ENCODE results near the gene FLNB.

FLNB gene

GRCh38 chr3:58058361-58059263, 50.4 kb downstream of the FLNB start:
- no peak for DNase-seq

GRCh38 chr3:58059349-58060321, 51.4 kb downstream of the FLNB start:
- DNase-seq, result no peak

- DNase-seq, result no peak
These were observed 54.2 kb downstream of the FLNB start for GRCh38 chr3:58062472-58062871.

DNA sequence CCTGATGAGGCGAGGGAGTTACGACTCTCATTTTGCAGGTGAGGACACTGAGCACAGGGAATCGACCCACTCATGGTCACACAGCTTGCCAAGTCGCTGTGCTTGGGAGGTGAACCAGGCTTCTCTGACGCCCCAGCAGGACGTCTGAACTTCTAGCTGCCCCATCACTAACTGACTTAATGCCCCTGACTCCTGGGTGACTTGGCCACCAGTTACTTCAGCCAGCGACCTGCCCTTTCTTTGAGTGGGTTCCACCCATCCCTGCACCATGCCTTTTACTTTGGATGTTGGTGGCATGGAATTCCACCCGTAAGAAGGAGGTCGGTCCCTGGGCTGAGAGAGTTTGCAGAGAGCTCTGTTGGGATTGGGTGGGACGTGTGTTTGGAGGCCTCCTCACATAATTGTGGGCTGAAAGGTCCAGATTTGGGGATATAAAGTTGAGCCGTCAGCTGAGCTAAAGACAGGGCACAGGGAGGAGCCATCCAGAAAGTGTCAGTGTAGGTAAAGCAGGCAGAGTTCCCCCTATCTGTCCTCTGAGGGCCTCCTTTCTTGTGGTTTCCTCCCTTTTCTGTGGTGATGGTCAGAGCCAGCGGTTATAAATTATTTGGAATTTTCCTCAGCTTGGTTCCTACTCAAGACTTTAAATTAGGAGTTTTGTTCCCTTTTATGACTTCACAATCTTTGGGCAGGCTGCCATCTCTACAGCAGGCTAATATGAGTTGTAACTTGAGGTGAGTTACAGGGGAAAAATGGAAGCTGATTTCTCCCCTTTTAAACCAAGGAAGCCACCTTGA, 55.0 kb downstream of the FLNB start:
- no peak for DNase-seq

DNA sequence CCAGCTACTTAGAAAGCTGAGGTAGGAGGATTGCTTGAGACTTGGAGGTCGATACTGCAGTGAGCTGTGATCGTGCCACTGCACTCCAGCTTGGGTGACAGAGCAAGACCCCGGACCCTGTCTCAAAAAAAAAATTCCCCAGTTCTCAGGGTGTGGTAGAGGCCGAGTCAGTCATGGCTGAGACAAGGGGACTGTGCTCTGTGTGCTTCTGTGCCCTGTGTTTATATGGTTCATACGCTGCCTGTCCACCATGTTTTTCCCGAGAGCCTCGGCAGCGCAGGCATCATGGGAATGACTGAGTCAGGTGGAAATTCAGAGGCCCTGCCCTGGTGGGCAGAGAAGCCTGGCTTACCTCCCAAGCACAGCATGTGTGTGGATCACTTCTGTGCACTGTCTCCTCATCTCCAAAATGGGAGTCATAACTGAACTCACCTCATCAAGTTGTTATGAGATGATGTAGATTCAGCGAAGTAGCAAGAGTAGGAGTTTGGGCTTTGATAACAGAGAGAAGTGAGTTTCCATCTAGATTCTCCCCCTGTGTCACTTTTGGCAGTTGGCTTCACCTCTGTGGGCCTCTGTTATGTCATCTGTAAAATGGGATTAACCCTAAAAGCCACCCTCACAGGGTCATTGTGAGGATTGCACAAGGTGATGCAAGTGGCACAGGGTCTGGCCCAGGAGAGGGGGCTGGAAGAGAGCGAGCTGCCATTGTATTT, 56.9 kb downstream of the FLNB start:
- no peak for DNase-seq

DNA sequence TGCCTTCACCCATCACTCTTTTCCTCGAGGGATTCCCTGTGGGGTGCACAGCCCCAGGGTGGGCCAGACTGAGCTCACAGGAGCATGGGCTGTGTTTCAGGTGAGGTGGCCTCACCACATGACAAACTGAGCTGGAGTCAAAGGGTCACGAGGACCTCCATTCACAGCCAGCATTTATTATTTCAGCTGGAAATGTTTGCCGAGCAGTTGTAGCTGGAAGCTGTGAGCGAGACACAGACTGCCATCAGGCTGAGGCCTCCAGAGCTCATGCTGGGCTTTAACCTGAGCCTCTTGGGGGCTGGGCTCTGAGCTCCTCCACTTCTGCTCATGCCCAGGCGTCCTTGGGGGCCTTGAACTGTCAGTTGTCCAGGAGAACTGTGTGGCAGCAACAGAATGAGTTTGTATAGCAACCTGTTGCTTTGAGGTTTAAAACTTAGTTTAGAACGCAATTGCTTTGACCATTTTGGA, 57.5 kb downstream of the FLNB start:
- DNase-seq, result no peak

DNA sequence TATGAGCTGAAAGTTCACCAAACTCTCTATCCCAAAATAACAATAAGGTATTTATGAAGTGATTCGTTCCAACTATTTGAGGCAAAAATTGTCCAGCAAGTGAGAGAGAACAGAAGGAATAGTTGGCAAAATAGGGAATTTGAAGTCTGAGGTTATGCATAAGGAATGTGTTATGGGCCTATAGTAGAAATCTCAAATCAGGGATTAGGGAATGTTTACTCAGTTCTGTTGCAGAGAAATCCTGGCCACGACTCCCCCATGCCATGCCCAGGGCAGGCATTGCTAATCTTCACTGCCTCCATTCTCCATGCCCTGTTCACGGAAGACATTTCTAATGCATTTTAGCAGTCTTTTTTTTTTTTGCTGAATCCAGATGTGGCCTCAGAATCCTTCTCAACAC, 58.6 kb downstream of the FLNB start:
- DNase-seq, result no peak

DNA sequence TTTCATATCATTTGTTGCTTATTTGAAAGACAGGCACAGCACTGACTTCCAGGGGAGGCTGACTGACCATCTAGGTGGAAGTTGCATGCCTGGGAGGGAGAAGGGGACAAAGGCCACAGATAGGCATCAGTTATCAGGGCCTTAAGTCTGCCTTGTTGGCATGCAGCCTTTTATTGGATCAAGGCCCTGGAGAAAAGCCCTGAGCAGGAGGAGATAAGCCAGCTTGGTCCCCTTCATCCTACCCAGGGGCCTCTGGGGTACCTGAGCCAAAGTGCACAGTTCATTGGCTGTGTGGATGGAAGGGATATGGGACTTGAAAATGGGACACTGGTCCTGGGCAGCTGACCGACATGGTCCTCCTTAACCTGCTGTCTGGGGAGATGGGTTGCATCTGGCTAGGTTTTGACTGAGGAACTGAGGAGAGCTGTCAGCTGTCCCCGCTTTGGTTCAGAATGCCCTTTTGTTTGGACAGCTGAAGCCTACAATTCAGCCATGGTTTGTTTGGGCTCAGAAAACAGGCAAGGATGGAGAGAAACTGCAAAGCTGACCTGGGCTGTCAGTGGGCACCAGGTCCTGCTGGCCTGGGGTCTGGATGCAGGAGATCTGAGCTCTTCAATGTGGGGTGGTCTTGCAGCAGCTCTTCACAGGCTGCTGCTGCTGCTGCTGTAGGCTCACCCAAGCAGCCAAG, 60.0 kb downstream of the FLNB start:
- DNase-seq, result no peak

- DNase-seq, result no peak
These were observed 63.3 kb downstream of the FLNB start for GRCh38 chr3:58071480-58071971.

- DNase-seq, result no peak
These were observed 64.0 kb downstream of the FLNB start for GRCh38 chr3:58072052-58072762.

- DNase-seq, result no peak
These were observed 64.5 kb downstream of the FLNB start for GRCh38 chr3:58072763-58073130.

DNA sequence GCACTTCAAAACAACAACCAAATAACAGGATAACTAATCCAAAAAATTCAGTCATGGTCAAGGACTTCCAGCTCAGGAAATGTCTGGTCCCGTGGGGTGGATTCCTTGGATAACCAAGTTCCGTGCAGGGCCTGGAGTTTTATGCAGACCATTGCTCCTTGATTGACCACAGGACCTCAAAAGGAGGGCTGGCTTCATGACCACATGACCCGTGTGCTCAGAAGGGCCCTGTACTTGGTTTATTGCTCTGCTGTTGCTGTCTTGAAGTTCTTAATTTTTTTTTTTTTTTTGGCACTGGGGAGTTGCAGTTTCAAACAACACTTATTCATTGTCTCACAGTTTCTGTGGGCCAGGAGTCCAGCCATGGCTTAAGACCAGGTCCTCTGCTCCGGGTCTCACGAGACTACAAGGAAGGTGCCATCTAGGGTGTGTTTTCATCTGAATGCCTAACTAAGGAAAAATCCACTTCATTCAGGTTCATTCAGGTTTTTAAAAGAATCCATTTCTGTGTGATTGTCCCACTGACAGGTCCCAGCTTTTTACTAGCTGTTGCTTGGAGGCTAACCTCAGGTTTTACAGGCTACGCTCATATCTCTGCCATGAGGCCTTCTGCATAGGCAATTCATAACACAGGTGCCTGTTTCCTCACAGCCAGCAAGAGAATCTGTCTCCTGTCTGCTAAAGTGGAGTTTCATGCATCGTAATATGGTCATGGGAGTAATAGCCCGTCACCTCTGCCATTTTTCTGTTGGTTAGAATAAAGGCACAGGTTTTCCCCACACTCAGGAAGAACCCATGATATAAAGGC, 65.3 kb downstream of the FLNB start:
- DNase-seq, result no peak

- no peak for DNase-seq
These were observed 66.0 kb downstream of the FLNB start for GRCh38 chr3:58074116-58074715.

DNA sequence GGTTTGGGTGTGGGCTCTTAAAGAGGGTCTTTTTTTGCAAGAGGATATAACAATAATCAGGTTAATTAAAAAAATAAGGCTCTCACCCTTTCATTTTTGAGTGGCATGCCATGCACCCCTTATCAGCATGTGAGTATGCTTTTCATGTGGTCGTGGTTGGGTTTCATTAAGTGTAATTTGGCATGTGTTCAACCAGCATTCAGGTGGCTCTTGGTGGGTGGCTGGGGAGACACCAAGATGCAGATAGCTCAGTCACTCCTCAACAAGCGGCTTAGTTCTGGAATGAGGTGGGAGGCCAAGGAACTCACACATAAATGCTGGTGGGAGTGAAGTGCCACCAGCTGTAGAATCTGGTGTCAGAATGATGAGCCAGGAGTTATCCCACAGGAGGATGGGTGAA, 66.8 kb downstream of the FLNB start:
- DNase-seq, result no peak

DNA sequence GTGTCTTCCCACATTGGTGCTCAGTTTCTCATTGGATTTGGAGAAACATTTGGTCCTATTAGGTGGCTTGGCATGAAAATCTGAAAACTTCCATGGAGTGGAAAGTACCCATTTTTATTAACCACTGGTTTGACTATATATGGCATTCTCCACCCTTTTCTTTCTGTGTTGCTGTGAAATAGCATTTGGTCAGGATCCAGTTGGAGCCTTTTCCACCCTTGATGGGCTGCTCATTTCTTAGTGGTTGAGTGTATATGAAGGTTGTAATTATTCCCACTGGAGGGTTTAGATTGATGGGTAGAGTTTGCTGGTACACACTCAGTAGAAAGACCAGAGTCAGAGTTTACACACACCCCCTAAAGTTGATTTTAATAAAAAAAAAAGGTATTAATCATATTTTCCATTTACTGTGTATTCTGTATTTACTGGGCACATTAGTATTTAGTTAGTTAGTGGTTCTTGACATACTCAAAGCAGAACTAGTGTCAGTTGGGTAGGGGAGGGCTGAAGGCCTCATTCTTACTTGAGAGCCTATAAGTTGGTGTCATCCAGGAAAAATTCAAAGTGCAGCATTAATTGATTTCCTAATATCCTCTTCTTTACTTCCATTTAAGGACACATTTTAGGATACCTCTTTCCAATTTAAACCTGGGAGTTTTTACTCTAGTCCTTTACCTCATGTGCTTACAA, 69.5 kb downstream of the FLNB start:
- DNase-seq, result no peak

DNA sequence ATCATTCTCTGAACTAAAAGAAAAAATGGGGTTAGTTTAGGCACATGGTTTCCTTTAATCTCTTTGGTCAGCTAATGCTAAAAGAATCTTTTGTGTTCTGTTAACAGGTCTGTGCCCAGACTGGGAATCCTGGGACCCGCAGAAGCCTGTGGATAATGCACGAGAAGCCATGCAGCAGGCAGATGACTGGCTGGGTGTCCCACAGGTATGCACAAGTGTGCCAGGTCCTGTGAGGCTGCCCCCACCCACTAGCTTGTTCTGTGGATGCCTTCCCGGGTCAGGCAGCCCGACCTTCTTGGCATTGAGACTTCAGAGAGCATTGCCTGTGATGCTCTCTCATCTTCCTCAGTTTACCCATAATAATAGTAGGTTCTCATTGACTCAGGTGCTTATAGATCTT, 70.4 kb downstream of the FLNB start:
- no peak for DNase-seq

DNA sequence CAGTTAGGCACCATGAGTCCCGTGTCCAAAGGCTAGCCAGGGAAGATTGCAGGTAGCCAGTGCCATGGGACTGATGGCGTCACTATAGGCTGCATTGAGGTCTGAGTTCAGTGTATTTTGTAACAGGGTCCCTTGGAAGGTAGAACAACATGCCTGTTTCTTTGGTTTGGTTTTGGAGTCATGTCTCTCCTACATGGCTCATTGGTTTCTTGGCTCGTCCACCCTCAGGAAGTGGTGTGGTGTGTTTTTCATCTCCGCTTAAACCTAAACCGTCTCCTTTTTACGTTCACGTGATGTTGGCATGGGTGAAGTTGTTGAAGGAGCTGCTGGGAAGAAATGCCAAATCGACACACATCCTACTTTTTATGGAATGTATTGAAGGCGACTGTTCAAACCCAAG, 71.6 kb downstream of the FLNB start:
- DNase-seq, result no peak

DNA sequence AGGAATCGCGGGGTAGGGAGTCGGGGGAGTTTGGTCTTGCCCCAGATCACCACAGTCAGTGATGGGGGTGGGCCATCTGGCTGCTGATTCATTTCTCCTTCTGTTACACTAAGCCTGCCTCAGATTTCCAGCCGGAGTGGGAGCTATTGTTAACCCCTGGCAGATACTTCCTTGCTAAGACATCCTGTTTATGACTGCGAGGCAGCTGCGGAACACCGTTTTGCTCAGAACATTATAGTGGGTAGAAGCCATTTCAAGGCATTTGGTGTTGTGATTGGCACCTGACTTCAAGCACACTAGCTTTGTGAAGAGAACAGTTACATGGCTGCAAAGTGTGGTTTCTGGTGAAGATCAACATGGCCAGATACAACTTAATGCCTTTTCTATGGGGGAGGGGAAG, 73.8 kb downstream of the FLNB start:
- no peak for DNase-seq

DNA sequence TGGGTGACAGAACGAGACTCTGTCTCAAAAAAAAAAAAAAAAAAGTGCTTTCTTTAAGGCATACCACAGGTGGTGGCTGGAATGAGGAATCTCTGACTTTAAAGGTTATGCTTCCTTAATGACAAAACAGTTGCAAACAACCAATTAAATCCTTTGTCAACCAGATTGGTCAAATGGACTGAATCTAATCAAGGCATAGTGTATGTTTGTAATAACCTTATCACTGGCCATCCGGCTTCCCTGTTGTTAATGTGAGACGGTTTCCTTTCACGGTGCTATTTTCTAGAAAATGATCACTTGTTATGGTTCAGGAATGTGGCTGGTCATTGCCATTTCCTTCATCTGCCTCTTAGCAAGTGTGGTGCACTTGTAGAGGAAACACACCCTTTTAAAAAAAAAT, 75.9 kb downstream of the FLNB start:
- DNase-seq, result no peak

Measured in CD4-positive, alpha-beta T cell treated with Interleukin-4 for 4 hours (primary cell).